ENCODE results near the gene TNNT2. TPM values are rescaled to one million over a fixed set of nuclear protein-coding genes. Genes with fewer than 3 reads are reported as not detected.

The TNNT2 gene
- total RNA-seq, 4 donors from 2014 or later = not detected

DNA sequence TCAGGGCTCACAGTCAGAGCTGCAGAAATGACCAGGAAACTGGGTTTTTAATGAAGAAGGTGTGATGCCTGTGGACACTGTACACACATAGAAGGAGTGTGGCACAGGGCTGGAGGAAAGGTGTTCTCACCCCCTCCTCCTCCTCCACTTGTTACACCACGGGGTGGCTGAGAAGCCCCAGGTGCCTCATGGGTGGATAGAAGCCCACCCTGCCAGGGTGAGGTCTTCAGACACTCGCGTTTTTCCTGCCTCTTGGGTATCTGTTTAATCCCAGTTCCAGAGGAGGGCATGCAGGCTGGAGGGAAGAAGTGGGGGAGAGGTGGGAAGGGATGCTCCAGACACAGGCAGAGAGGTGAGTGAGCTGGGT is 31.3 kb upstream of the TNNT2 start:
- no peak for TF ChIP-seq CTCF (IDR thresholded peaks at IDR 0.05; ENCODE audit: low read depth)

DNA sequence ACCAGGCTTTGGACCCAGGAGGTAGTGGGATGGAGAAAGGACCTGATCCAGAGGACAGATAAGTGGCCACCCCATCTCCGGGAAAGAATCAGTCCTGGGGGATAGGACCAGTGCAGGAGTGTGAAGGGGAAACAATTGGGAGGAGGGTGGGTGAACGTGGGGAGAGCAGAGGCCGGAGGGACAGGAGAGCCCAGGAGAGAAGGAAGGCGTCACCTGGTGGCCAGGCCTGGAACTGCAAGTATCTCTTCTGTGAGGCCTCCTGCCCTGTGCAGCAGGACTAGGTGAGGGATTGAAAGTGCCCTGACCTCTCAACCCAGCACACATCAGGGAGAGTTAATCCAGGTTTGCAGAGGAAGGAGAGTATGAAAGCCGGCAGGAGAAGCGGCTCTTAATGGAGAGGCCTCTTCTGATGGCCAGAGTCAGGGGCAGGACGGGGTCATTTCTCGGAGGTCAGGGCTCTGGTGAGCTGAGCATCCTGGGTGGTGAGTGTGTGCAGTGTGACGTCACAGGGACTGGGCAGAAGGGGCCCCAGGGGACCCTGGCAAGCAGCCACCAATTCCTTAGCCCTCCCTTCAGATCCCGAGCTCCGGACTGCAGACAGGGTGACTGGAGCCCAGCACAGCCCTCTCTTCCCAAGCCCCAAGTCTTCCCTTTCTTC is 30.8 kb upstream of the TNNT2 start:
- no peak for TF ChIP-seq CTCF (IDR thresholded peaks at IDR 0.05; ENCODE audit: low read depth)

- no peak for TF ChIP-seq CTCF (IDR thresholded peaks at IDR 0.05; ENCODE audit: low read depth)
These were observed 29.4 kb upstream of the TNNT2 start for GRCh38 chr1:201406831-201407406.

DNA sequence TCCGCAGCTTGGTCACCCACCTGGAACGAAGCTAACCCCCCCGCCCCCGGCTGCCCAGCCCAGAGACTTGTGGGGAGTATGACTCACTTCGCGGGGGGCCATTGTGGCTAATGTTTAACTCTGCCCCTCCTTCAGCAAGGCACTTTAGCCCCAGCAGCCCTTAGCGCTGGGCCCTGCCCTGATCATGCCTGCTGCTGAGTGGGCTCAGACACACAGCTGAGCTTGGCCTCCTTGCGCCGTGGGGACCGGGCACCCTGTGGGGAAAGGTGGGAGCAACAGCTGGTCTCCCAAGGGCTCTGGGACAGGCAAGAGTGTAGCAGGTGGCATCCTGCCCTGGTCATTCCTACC is 28.0 kb upstream of the TNNT2 start:
- TF ChIP-seq CTCF (IDR thresholded peaks at IDR 0.05; ENCODE audit: low read depth) = no peak

DNA sequence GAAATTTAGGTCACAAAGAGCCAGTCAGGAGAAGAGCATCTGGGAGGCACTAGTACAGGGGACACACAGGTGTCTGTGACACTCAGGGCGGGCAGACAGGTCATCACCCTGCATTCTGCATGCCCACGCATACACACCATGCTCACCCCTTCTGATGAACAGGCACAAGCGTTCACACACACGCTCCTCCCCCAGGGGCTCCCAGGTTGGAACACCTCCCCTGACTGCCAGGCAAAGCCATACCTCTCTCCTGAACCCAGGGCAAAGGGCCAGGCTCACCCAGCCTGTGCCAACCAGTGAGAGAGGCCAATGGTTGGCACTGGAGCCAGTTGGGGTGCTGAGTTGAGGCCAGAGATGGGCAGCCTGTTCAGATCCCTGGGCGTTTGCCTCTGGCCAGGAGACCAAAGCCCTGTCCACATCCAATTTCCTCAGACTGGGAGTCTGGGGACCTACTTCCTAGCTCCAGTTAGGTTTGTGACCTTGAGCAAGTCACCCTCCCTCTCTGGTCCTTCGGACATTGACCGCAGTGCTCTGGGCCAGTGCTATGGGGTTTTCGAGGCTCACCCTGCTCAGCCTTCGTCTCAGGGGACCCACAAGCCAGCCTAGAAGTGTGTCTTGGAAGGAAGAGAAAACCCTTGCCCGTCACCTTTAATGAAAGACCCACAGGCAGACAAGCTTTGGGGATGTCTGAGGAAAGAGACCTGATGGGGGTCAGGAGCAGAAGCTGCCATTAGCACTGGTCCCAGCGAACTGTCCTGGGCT is 27.4 kb upstream of the TNNT2 start:
- no peak for TF ChIP-seq CTCF (IDR thresholded peaks at IDR 0.05; ENCODE audit: low read depth)

GRCh38 chr1:201404055-201404454 is 26.6 kb upstream of the TNNT2 start:
- no peak for TF ChIP-seq CTCF (IDR thresholded peaks at IDR 0.05; ENCODE audit: low read depth)

GRCh38 chr1:201403359-201403758 is 25.9 kb upstream of the TNNT2 start:
- TF ChIP-seq CTCF (IDR thresholded peaks at IDR 0.05; ENCODE audit: low read depth) = no peak

Measured in subcutaneous adipose tissue (tissue), 4 donors.